PC-3 (cell line): ENCODE results near the gene WDR81. TPM values are rescaled to one million over a fixed set of nuclear protein-coding genes. Genes with fewer than 3 reads are reported as not detected.
"Not testable (repeated sequence)": the region's sequence is repeated elsewhere in the genome, so short reads cannot be mapped to it uniquely, and the experiment has no call there.

Experiments used
- ATAC-seq: fragments of 200-7000 bp; cut with Tn5 transposase; 2 replicates; pipeline ENCODE4 v1.9.1; 2020; ENCODE audit warnings: mild to moderate bottlenecking, moderate library complexity
- BruUV-seq: library from RNA; stranded (reverse); fragments of 400-500 nt; replicated peaks from 2 replicates; lab custom pipeline; 2021; lab: Mats Ljungman, UMichigan
- CTCF ChIA-PET: fragments of 300-600 bp; sonication (Branson Sonifier 250); formaldehyde crosslinking; loops from one replicate; lab custom pipeline; 2022; ENCODE audit warnings: antibody characterized with exemption; lab: Charles Lee
- POLR2A ChIA-PET: fragments of 300-600 bp; sonication (Branson Sonifier 250); formaldehyde crosslinking; loops from one replicate; lab custom pipeline; 2022; ENCODE audit warnings: antibody characterized with exemption; ENCODE audit not compliant: unreplicated experiment; lab: Charles Lee
- DNase-seq: peaks from one replicate; pipeline ENCODE4 v3.0.0-alpha.2; 2015
- H2AFZ ChIP-seq: fragments of 300-600 bp; sonication (generic); 2 replicates; pipeline ENCODE4 v1.6.0; 2016; ENCODE audit warnings: antibody characterized with exemption, low read length
- H3F3A ChIP-seq: fragments of 300-600 bp; sonication (generic); one replicate; pipeline ENCODE4 v1.6.0; 2017; ENCODE audit warnings: antibody characterized with exemption, low read length, control low read depth, mild to moderate bottlenecking; ENCODE audit not compliant: unreplicated experiment
- H3K27ac ChIP-seq: fragments of 300-600 bp; sonication (generic); 2 replicates; pipeline ENCODE4 v1.5.1; 2016; ENCODE audit warnings: mild to moderate bottlenecking, low read length
- H3K27me3 ChIP-seq: fragments of 300-600 bp; sonication (generic); 2 replicates; pipeline ENCODE4 v1.6.1; 2016; ENCODE audit warnings: low read length, mixed read lengths
- H3K36me3 ChIP-seq: fragments of 300-600 bp; sonication (generic); 2 replicates; pipeline ENCODE4 v1.6.1; 2016; ENCODE audit warnings: low read depth, mixed run types, low read length, mixed read lengths
- H3K4me1 ChIP-seq: fragments of 300-600 bp; sonication (generic); 2 replicates; pipeline ENCODE4 v1.5.1; 2016; ENCODE audit warnings: low read length; ENCODE audit not compliant: insufficient read depth
- H3K4me2 ChIP-seq: fragments of 300-600 bp; sonication (generic); 2 replicates; pipeline ENCODE4 v1.6.0; 2016; ENCODE audit warnings: low read length
- H3K4me3 ChIP-seq: fragments of 300-600 bp; sonication (generic); 2 replicates; pipeline ENCODE4 v1.5.1; 2016; ENCODE audit warnings: mild to moderate bottlenecking, low read length, mixed read lengths
- H3K79me2 ChIP-seq: fragments of 300-600 bp; sonication (generic); 2 replicates; pipeline ENCODE4 v1.6.1; 2017; ENCODE audit warnings: low read length, mixed read lengths
- H3K9ac ChIP-seq: fragments of 300-600 bp; sonication (generic); 2 replicates; pipeline ENCODE4 v1.6.0; 2016; ENCODE audit warnings: mild to moderate bottlenecking, low read length
- H3K9me2 ChIP-seq: fragments of 300-600 bp; sonication (generic); replicated peaks from 2 replicates; pipeline ENCODE4 v1.6.1; 2016; ENCODE audit warnings: mixed run types, low read length, mixed read lengths
- H3K9me3 ChIP-seq: fragments of 300-600 bp; sonication (generic); 2 replicates; pipeline ENCODE4 v1.6.1; 2016; ENCODE audit warnings: low read length, mixed read lengths
- H4K20me1 ChIP-seq: fragments of 300-600 bp; sonication (generic); 2 replicates; pipeline ENCODE4 v1.6.1; 2016; ENCODE audit warnings: low read length, mixed read lengths
- EZH2 ChIP-seq: fragments of 300-600 bp; sonication (generic); IDR thresholded peaks from one replicate; pipeline ENCODE4 v1.6.1; 2017; ENCODE audit warnings: antibody characterized with exemption, mild to moderate bottlenecking, low read length; ENCODE audit not compliant: unreplicated experiment
- EZH2phosphoT487 ChIP-seq: fragments of 300-600 bp; sonication (generic); IDR thresholded peaks from 2 replicates; pipeline ENCODE4 v1.6.1; 2018; ENCODE audit warnings: mild to moderate bottlenecking, antibody characterized with exemption, low read length, borderline replicate concordance
- intact Hi-C: fragments of 100-400 bp; cut with micrococcal nuclease; formaldehyde crosslinking; loops from 2 replicates; pipeline ENCODE4 v1.9.0; 2023
- total RNA-seq: library from RNA; depleted of rRNA; stranded (reverse); fragments of >200 nt; gene quantifications from 2 replicates; pipeline ENCODE4 v1.2.3, GENCODE V29; 2014
- TF ChIP-seq, protein P1 (sequence below): fragments of 300-600 bp; sonication (generic); conservative IDR thresholded peaks from 2 replicates; pipeline ENCODE4 v1.5.1; 2017; ENCODE audit warnings: antibody characterized with exemption, low read depth, mild to moderate bottlenecking, low read length

Gene WDR81
- total RNA-seq, 1 experiment from 2014 or later = 14.6 TPM

DNA sequence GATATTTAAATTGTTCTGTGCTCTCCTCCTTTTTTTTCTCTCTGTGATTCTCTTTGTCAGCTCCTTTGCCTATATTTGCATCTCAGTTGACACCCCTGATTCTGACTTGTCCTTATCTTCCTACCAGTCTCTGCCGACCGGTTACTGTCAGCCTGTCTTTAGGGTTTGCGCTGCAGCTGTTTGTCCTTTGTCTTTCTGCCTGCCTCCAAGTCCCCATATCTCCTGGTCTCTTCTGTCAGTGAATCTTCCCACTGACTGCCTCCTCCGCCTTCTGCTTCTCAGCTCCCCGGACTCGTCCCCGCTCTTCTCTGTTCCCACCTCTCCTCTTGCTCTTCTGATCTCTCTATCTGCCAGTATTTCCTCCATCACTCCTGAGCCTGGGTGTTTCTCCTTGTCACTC is 19.5 kb upstream of the WDR81 start:
- TF ChIP-seq, protein P1, sequence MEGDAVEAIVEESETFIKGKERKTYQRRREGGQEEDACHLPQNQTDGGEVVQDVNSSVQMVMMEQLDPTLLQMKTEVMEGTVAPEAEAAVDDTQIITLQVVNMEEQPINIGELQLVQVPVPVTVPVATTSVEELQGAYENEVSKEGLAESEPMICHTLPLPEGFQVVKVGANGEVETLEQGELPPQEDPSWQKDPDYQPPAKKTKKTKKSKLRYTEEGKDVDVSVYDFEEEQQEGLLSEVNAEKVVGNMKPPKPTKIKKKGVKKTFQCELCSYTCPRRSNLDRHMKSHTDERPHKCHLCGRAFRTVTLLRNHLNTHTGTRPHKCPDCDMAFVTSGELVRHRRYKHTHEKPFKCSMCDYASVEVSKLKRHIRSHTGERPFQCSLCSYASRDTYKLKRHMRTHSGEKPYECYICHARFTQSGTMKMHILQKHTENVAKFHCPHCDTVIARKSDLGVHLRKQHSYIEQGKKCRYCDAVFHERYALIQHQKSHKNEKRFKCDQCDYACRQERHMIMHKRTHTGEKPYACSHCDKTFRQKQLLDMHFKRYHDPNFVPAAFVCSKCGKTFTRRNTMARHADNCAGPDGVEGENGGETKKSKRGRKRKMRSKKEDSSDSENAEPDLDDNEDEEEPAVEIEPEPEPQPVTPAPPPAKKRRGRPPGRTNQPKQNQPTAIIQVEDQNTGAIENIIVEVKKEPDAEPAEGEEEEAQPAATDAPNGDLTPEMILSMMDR = no peak
- TF ChIP-seq EZH2phosphoT487 (no peak), EZH2 (no peak)
- ATAC-seq (no peak), DNase-seq (no peak)
- Histone ChIP-seq H4K20me1 (no peaks in the 10 kb centered on the region), H3K4me3 (no peak overlapping the region), H3K79me2 (no peaks in the 10 kb centered on the region), H3K9me3 (no peaks in the 10 kb centered on the region), H3K27ac (no peak overlapping the region), H3K36me3 (no peaks in the 10 kb centered on the region), H3K9me2 (no peaks in the 10 kb centered on the region), H3K9ac (no peak overlapping the region), H3K27me3 (no peaks in the 10 kb centered on the region), H3K4me2 (no peak overlapping the region), H2AFZ (no peak overlapping the region), H3F3A (no peaks in the 10 kb centered on the region), H3K4me1 (no peaks in the 10 kb centered on the region)
- intact Hi-C loops = no loop called here
- BruUV-seq = TSS peak; percentile 13
- CTCF ChIA-PET = no interaction called here
- POLR2A ChIA-PET = no interaction called here

DNA sequence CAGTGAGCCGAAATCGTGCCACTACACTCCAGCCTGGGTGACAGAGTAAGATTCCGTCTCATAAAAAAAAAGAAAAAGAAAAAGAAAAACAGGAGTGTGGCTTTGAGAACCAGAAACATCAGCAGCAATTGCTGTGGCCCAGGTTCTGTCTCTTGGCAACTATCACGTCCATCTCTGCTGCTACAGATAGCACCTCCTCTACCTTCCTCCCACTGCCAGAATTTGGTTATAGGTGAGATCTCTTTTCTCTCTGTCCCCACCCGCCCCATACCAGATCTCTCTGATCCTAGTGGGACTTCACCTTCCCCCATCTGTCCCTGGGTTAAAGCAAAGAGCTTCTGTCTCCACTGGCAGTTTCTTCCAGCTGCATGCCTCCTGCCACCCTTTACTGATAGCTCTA is 17.4 kb upstream of the WDR81 start:
- ATAC-seq (no peak), DNase-seq (no peak)
- Histone ChIP-seq H3K27ac (no peak overlapping the region), H3K9me2 (no peaks in the 10 kb centered on the region), H3K9me3 (no peaks in the 10 kb centered on the region), H3K4me2 (no peak overlapping the region), H3K79me2 (peaks cover 7% of the 10 kb centered on the region; the same call in 1 of the 2 replicates), H3F3A (peaks cover 10% of the 10 kb centered on the region), H2AFZ (no peak overlapping the region), H3K4me3 (no peak overlapping the region), H3K4me1 (peaks cover 12% of the 10 kb centered on the region; the same call in 1 of the 2 replicates), H3K36me3 (peaks cover 6% of the 10 kb centered on the region), H3K27me3 (no peaks in the 10 kb centered on the region), H3K9ac (no peak overlapping the region), H4K20me1 (peaks cover 7% of the 10 kb centered on the region; the same call in 1 of the 2 replicates)
- TF ChIP-seq, protein P1 = no peak
- no peak for TF ChIP-seq EZH2
- TF ChIP-seq EZH2phosphoT487 = no peak
- CTCF ChIA-PET = no interaction called here
- no TSS peak for BruUV-seq
- POLR2A ChIA-PET = no interaction called here
- intact Hi-C loops = no loop called here

DNA sequence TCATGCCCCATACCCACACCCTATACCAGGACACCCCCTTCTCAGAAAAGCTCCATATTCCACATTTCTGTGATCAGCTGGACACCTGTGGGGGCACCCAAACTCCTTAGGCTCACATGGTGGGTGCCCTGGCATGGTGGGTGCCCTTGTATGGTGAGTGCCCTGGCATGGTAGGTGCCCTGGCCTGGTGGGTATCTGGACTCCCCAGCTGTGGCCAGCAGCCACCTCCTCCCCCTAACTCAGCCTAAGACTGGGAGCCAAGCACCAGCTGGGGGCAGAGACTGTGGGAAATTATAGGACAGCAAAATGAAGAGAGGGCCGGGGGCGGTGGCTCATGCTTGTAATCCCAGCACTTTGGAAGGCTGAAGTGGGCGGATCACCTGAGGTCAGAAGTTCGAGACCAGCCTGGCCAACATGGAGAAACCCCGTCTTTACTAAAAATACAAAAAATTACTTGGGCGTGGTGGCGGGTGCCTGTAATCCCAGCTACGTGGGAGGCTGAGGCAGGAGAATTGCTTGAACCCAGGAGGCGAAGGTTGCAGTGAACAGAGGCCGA is 15.6 kb upstream of the WDR81 start:
- H3K9ac ChIP-seq, H3K27ac ChIP-seq, H3K4me3 ChIP-seq, H2AFZ ChIP-seq, H3K27me3 ChIP-seq, H3K9me3 ChIP-seq, POLR2A ChIA-PET, intact Hi-C loops, H3K9me2 ChIP-seq, DNase-seq, ATAC-seq, BruUV-seq, H3K4me2 ChIP-seq: not testable (repeated sequence)
- H4K20me1 ChIP-seq = peaks cover 25% of the 10 kb centered on the region
- peaks cover 21% of the 10 kb centered on the region for H3K36me3 ChIP-seq
- H3F3A ChIP-seq = peaks cover 13% of the 10 kb centered on the region
- H3K4me1 ChIP-seq = peaks cover 28% of the 10 kb centered on the region
- CTCF ChIA-PET = interaction anchor here (0.6 kb wide), 1 partner anchor 142 kb away, joined by 3 read pairs; no protein-coding TSS in a partner anchor
- H3K79me2 ChIP-seq = peaks cover 24% of the 10 kb centered on the region
